GM10248 (cell line): Measurements from ENCODE around the gene CLMN.

Experiments used
- CTCF ChIA-PET: fragments of 300-600 bp; sonication (Branson Sonifier 250); formaldehyde crosslinking; extraction: SDS; loops from one replicate; lab custom pipeline; 2021; ENCODE audit warnings: antibody characterized with exemption; lab: Yijun Ruan, JAX
- POLR2A ChIA-PET: fragments of 350-650 bp; sonication (Branson Sonifier 250); formaldehyde crosslinking; extraction: SDS; loops from one replicate; lab custom pipeline; 2020; ENCODE audit warnings: antibody characterized with exemption; lab: Yijun Ruan, JAX
- DNase-seq: peaks from one replicate; pipeline ENCODE4 v3.0.0; 2012; ENCODE audit errors: extremely low spot score
- CTCF ChIP-seq: IDR thresholded peaks from 2 replicates; pipeline ENCODE4 v1.5.1; 2012; ENCODE audit warnings: mild to moderate bottlenecking, low read depth; ENCODE audit errors: extremely low read depth, missing control alignments, control extremely low read depth

CLMN gene

DNA sequence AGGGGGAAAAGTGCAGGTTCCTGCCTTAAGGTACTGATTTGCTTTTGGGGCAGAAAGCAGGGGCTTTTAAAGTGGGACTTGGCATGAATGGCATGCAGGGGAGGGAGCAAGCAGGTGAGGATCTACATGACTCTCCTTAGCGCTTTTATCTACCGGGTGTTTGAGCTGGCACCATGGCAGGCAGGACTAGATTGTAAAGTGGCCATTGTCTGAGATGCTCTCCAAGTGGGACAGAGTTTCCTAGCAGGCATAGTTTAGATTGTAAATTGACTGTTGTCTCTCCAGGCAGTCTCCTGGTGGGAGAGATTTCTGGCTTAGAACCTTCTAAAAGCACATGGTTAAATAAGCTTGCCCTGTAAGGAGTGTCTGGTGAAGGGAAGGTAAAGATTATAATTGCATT lies 157.1 kb downstream of the CLMN start:
- no peak for TF ChIP-seq CTCF
- CTCF ChIA-PET = no interaction called here
- POLR2A ChIA-PET = no interaction called here
- no peak for DNase-seq

GRCh38 chr14:95157327-95158189 lies 162.2 kb downstream of the CLMN start, which contains the start of gene DICER1:
TSS of gene DICER1 (minus strand) at chr14:95157529. CDS start at chr14:95133458, 24,071 bp downstream.
- TF ChIP-seq CTCF = no peak
- ChIA-PET CTCF (interaction anchor here (0.9 kb wide), 1 partner anchor 8 kb away, joined by 4 read pairs; no protein-coding TSS in a partner anchor), POLR2A (no interaction called here)
- peak; percentile 99 for DNase-seq

DNA sequence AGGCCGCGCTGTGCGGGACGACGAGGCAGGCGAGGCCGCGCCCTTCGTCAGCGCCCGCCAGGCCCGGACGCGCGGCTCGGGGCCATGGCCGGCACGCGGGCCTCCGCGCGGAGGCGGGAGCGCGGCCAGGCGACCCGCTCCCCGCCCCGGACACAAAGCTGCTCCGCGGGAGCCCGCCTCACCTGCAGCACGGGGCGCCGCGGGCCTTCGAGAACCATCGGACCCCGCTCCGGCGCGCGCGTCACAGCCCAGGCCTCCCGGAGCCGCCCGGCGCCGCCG lies 162.7 kb downstream of the CLMN start:
- ChIA-PET CTCF (no interaction called here), POLR2A (no interaction called here)
- no peak for DNase-seq
- no peak for TF ChIP-seq CTCF

DNA sequence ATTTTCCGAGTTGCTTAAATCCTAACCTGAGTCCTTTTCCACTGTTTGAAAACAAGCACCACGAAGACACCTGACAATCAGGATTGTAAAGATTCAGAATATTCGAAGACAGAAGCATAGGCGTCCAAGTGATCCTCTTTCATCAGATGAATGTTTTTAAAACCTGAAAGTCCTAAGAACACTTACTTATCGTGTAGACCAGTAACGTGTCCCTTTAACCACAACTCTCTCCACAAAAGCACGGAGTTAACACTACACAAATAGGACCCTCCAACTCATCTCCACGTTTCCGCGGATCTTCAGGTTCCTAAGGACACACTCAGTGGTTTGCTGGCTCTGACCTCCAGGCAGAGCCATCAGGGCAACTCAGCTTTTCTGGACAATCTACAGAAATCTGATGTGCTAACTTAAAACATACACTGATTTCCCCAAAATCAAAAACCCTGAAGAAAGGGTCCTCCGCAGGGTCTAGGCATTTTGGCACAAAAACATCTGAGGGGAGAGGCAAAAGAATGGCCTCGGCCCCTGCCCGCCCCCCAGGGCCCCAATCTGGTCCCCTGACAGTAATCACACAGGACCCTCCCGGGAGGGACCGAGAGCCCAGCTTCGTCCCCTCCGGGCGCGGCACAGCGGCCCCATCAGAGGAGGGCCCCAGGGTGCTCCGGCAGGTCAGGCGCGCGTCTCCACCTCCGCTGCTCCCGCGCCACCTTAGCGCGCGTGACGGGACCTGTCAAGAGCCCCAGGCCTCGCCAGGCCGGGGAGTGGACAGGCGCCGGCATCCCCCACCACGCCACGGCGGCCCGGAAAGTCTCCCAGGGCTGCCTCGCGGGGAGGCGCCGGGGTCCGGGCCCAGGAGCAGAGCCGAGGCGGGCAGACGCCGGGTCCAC lies 163.3 kb downstream of the CLMN start:
- ChIA-PET CTCF (interaction anchor here (1.2 kb wide), 1 partner anchor 11 kb away, joined by 3 read pairs; no protein-coding TSS in a partner anchor), POLR2A (no interaction called here)
- peak; percentile 37 for DNase-seq
- no peak for TF ChIP-seq CTCF

- CTCF ChIA-PET = interaction anchor here (1.2 kb wide), 1 partner anchor 10 kb away, joined by 3 read pairs; no protein-coding TSS in a partner anchor
- no peak for TF ChIP-seq CTCF
- POLR2A ChIA-PET = interaction anchor here (0.6 kb wide), 1 partner anchor 128 kb away, joined by 3 read pairs; no protein-coding TSS in a partner anchor
- DNase-seq = no peak
Observed at GRCh38 chr14:95155045-95155444, 164.7 kb downstream of the CLMN start.

- no peak for DNase-seq
- POLR2A ChIA-PET = no interaction called here
- CTCF ChIA-PET = interaction anchor here (0.9 kb wide), 1 partner anchor 11 kb away, joined by 3 read pairs; no protein-coding TSS in a partner anchor
- no peak for TF ChIP-seq CTCF
Observed at GRCh38 chr14:95153866-95154265, 165.8 kb downstream of the CLMN start.
